ENCODE data around the gene OSCP1.

DNA sequence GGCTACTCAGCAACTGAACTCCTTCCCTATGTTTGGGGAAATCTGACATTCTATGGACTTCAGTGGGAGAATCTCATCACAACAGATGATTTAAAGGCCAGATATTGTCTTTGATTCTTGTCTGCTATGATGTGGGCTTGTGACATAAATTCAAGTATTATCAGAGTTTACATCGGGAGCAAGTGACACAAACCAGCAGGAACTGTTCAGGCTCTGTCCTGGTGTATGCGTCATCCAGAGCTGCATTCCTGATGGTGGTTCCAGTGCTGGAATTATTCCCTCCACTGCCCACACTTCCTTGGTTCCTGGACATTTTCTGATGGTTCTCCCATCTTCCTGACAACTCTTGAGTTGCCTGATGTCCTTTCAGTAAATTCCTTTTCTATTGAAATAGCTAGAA lies 41.8 kb downstream of the OSCP1 start:
- TF ChIP-seq, protein P1, sequence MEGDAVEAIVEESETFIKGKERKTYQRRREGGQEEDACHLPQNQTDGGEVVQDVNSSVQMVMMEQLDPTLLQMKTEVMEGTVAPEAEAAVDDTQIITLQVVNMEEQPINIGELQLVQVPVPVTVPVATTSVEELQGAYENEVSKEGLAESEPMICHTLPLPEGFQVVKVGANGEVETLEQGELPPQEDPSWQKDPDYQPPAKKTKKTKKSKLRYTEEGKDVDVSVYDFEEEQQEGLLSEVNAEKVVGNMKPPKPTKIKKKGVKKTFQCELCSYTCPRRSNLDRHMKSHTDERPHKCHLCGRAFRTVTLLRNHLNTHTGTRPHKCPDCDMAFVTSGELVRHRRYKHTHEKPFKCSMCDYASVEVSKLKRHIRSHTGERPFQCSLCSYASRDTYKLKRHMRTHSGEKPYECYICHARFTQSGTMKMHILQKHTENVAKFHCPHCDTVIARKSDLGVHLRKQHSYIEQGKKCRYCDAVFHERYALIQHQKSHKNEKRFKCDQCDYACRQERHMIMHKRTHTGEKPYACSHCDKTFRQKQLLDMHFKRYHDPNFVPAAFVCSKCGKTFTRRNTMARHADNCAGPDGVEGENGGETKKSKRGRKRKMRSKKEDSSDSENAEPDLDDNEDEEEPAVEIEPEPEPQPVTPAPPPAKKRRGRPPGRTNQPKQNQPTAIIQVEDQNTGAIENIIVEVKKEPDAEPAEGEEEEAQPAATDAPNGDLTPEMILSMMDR (conservative IDR thresholded peaks at IDR 0.05 in 1 of 2, IDR thresholded peaks at IDR 0.05 in 1 of 2; ENCODE audit: low read depth in 1 of 2, low read length in 2 of 2), result no peak
- no peak for TF ChIP-seq EZH2 (IDR thresholded peaks at IDR 0.05; ENCODE audit: low read length, missing control alignments)

Data from fibroblast of lung (primary cell).